Ishikawa (cell line): ENCODE measurements around the gene EFEMP1.

ENCODE experiments used
- REST ChIP-seq: IDR thresholded peaks from 2 replicates; pipeline ENCODE4 v1.6.1; 2012; ENCODE audit warnings: low read depth, mild to moderate bottlenecking
- YY1 ChIP-seq: IDR thresholded peaks from 2 replicates; pipeline ENCODE4 v1.6.1; 2012; ENCODE audit warnings: low read depth

GRCh38 chr2:55864351-55865084, 59.1 kb downstream of the EFEMP1 start:
- TF ChIP-seq YY1, result no peak
- TF ChIP-seq REST, result no peak
